Stomach (tissue), 9 donors: ENCODE data around the gene NIM1K. TPM values are rescaled to one million over a fixed set of nuclear protein-coding genes. Genes with fewer than 3 reads are reported as not detected.

ENCODE experiments used
- DNase-seq, 2 donors: peaks; one replicate each; pipeline versions ENCODE4 v3.0.0 to v3.0.0-alpha.2; 2013 to 2019
- H3K27ac ChIP-seq, 5 donors: fragments of 200-600 bp in 4 of 5; sonication (generic) in 4 of 5; one replicate each; pipeline ENCODE4 v1.5.1; 2013 to 2019; ENCODE audit warnings: mild to moderate bottlenecking in 1 of 5, moderate library complexity in 1 of 5
- H3K27me3 ChIP-seq, 3 donors: fragments of 200-600 bp; sonication (generic); one replicate each; pipeline ENCODE4 v1.5.1; 2017 to 2019; ENCODE audit warnings: mixed run types in 1 of 3
- H3K36me3 ChIP-seq, 4 donors: fragments of 200-600 bp; sonication (generic); 1 replicate in 3 of 4; 2 replicates in 1 of 4; pipeline ENCODE4 v1.5.1; 2016 to 2019
- H3K4me1 ChIP-seq, 4 donors: fragments of 200-600 bp; sonication (generic); one replicate each; pipeline ENCODE4 v1.5.1; 2016 to 2019
- H3K4me3 ChIP-seq, 4 donors: fragments of 200-600 bp; sonication (generic) in 3 of 4; one replicate each; pipeline ENCODE4 v1.5.1; 2016 to 2019; ENCODE audit warnings: mild to moderate bottlenecking in 1 of 4
- H3K9me3 ChIP-seq, 4 donors: fragments of 200-600 bp; sonication (generic); one replicate each; pipeline ENCODE4 v1.5.1; 2016 to 2019
- EP300 ChIP-seq: sonication (generic); formaldehyde crosslinking; IDR thresholded peaks from one replicate; pipeline ENCODE4 v1.6.1; 2017; ENCODE audit warnings: antibody characterized with exemption
- POLR2A ChIP-seq, 4 donors: fragments of 450-650 bp; IDR thresholded peaks; one replicate each; pipeline ENCODE4 v1.6.1; 2016; ENCODE audit warnings: antibody characterized with exemption in 4 of 4, control low read depth in 2 of 4, mild to moderate bottlenecking in 1 of 4, moderate library complexity in 1 of 4
- POLR2AphosphoS5 ChIP-seq, 3 donors: sonication (generic); formaldehyde crosslinking; IDR thresholded peaks; one replicate each; pipeline ENCODE4 v1.6.1; 2016; ENCODE audit warnings: antibody characterized with exemption in 3 of 3
- WGBS, 5 donors: extraction: QIAGEN DNeasy Blood & Tissue Kit in 3 of 5; methylation state at CpG; one replicate each; pipeline versions ENCODE4 v1.1.5 to v1.1.7; 2013 to 2018; 5-methylcytosine and 5-hydroxymethylcytosine counted together
- intact Hi-C: fragments of 100-400 bp; cut with DNase I; formaldehyde crosslinking; loops from one replicate; pipeline ENCODE4 v1.15.1; 2023; ENCODE audit warnings: low total_unique reads
- polyA plus RNA-seq, 3 donors: library from polyadenylated mRNA; stranded (reverse); fragments of 200-250 nt; gene quantifications; one replicate each; pipeline ENCODE4 v1.2.3, GENCODE V29; 2013
- total RNA-seq, 5 donors: library from RNA; depleted of rRNA; stranded (reverse); fragments of >200 nt; gene quantifications; one replicate each; pipeline versions ENCODE4 v1.1.0 to v1.2.3, GENCODE V29; 2014 to 2016
- TF ChIP-seq, protein P1 (sequence below), 7 experiments: fragments of 450-650 bp in 4 of 7; fragments of 200-600 bp in 3 of 7; sonication (generic) in 3 of 7; IDR thresholded peaks; one replicate each; pipeline ENCODE4 v1.5.1; 2016 to 2019; ENCODE audit warnings: antibody characterized with exemption in 7 of 7, control low read depth in 2 of 7, mild to moderate bottlenecking in 1 of 7
- donor health status: healthy with polysubstance abuse.
- donor health status: Bipolar disorder and iron deficiency.
- donor health status: healthy.

NIM1K gene
- total and polyA plus RNA-seq, 8 donors: 0.43 to 3.5 (median 0.74) TPM; not detected in 2

- Histone ChIP-seq H3K27me3 (no peaks in the 10 kb centered on the region), H3K9me3 (no peaks in the 10 kb centered on the region), H3K4me1 (peaks cover 0 to 5% (median 0%) of the 10 kb centered on the region in 4 donors), H3K4me3 (no peak overlapping the region), H3K36me3 (peaks cover 4 to 66% (median 40%) of the 10 kb centered on the region in 4 donors), H3K27ac (no peak overlapping the region)
- WGBS, 5 donors: 91 to 96% (median 92%) methylated on average over 7 of the region's 7 CpGs
- intact Hi-C loops: no loop called here
- no peak for DNase-seq
- no peak for TF ChIP-seq EP300
- TF ChIP-seq, protein P1, sequence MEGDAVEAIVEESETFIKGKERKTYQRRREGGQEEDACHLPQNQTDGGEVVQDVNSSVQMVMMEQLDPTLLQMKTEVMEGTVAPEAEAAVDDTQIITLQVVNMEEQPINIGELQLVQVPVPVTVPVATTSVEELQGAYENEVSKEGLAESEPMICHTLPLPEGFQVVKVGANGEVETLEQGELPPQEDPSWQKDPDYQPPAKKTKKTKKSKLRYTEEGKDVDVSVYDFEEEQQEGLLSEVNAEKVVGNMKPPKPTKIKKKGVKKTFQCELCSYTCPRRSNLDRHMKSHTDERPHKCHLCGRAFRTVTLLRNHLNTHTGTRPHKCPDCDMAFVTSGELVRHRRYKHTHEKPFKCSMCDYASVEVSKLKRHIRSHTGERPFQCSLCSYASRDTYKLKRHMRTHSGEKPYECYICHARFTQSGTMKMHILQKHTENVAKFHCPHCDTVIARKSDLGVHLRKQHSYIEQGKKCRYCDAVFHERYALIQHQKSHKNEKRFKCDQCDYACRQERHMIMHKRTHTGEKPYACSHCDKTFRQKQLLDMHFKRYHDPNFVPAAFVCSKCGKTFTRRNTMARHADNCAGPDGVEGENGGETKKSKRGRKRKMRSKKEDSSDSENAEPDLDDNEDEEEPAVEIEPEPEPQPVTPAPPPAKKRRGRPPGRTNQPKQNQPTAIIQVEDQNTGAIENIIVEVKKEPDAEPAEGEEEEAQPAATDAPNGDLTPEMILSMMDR (IDR thresholded peaks at IDR 0.05): no peak
- TF ChIP-seq POLR2A (IDR thresholded peaks at IDR 0.05): no peak
- no peak for TF ChIP-seq POLR2AphosphoS5 (IDR thresholded peaks at IDR 0.05)
Measured at GRCh38 chr5:43149231-43149630, 42.8 kb upstream of the NIM1K start.

GRCh38 chr5:43150075-43150474 lies 42.0 kb upstream of the NIM1K start:
- intact Hi-C loops: no loop called here
- H3K27me3 ChIP-seq: no peaks in the 10 kb centered on the region
- H3K4me3 ChIP-seq: no peak overlapping the region
- H3K36me3 ChIP-seq: peaks cover 4 to 61% (median 39%) of the 10 kb centered on the region in 4 donors
- no peaks in the 10 kb centered on the region for H3K9me3 ChIP-seq
- H3K4me1 ChIP-seq: peaks cover 0 to 6% (median 3%) of the 10 kb centered on the region in 4 donors
- 81 to 90% (median 83%) methylated on average over 2 of the region's 2 CpGs for WGBS, 5 donors
- DNase-seq: no peak
- TF ChIP-seq POLR2AphosphoS5 (IDR thresholded peaks at IDR 0.05) (no peak), EP300 (no peak)
- no peak overlapping the region for H3K27ac ChIP-seq

DNA sequence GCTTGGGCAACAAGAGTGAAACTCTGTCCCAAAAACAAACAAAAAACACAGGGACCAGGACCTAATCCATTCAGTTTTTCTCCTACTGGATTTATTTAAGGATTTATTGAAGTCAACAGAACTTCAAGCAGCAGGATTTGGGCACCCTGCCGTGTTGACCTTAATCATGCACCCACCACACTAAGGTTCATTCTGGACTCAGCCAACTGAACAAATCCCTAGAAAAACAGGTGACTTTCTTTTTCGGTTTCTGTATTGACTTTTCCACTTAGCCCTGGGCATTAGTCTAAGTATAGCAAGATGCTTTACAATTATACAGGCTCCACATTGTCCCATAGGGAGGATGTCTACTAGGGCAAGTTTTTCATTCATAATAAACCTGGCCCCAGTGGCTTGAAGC lies 41.3 kb upstream of the NIM1K start:
- H3K4me1 ChIP-seq: peaks cover 0 to 10% (median 3%) of the 10 kb centered on the region in 4 donors
- H3K27me3 ChIP-seq: no peaks in the 10 kb centered on the region
- peaks cover 4 to 55% (median 32%) of the 10 kb centered on the region in 4 donors for H3K36me3 ChIP-seq
- H3K9me3 ChIP-seq: no peaks in the 10 kb centered on the region
- intact Hi-C loops: no loop called here
- H3K27ac ChIP-seq: no peak overlapping the region
- TF ChIP-seq POLR2AphosphoS5 (IDR thresholded peaks at IDR 0.05) (no peak), POLR2A (IDR thresholded peaks at IDR 0.05) (no peak), EP300 (no peak)
- TF ChIP-seq, protein P1 (IDR thresholded peaks at IDR 0.05): no peak
- no peak overlapping the region for H3K4me3 ChIP-seq
- DNase-seq: no peak
- 49 to 68% (median 58%) methylated on average over 2 of the region's 2 CpGs for WGBS, 5 donors

- no peaks in the 10 kb centered on the region for H3K9me3 ChIP-seq
- no peak overlapping the region for H3K4me3 ChIP-seq
- 91 to 97% (median 93%) methylated on average over 3 of the region's 3 CpGs for WGBS, 5 donors
- peaks cover 0 to 35% (median 25%) of the 10 kb centered on the region in 4 donors for H3K36me3 ChIP-seq
- no peak for TF ChIP-seq EP300
- no peak for TF ChIP-seq POLR2AphosphoS5 (IDR thresholded peaks at IDR 0.05)
- no peak for TF ChIP-seq POLR2A (IDR thresholded peaks at IDR 0.05)
- TF ChIP-seq, protein P1 (IDR thresholded peaks at IDR 0.05): no peak
- peaks cover 0 to 15% (median 7%) of the 10 kb centered on the region in 4 donors for H3K4me1 ChIP-seq
- DNase-seq: no peak
- no peak overlapping the region for H3K27ac ChIP-seq
- intact Hi-C loops: no loop called here
- no peaks in the 10 kb centered on the region for H3K27me3 ChIP-seq
Measured at GRCh38 chr5:43152946-43153345, 39.1 kb upstream of the NIM1K start.

DNA sequence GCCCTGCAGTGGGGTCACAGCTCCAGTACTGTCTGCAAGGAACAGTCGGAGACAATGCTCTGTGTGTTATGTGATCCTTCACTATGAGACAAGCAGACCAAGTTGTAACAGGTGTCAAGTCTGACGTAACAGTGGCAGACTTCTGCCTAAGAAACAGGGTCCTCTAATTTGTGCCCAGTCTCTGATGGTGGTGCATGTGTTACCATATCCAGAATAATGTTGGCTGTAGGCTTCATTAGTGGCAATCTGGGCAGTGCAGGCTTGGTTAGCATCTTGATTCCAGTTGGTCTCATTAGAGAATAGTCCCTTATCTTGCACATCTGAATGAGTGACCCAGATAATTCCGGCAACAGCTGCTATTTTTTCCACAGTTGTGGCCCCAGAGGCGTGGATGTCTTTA lies 37.6 kb upstream of the NIM1K start:
- 81 to 88% (median 83%) methylated on average over 3 to 4 of the region's 4 CpGs for WGBS, 5 donors
- Histone ChIP-seq H3K36me3 (peaks cover 0 to 34% (median 24%) of the 10 kb centered on the region in 4 donors), H3K9me3 (no peaks in the 10 kb centered on the region), H3K27ac (no peak overlapping the region), H3K27me3 (no peaks in the 10 kb centered on the region), H3K4me3 (no peak overlapping the region), H3K4me1 (peaks cover 0 to 14% (median 7%) of the 10 kb centered on the region in 4 donors)
- no peak for DNase-seq
- intact Hi-C loops: no loop called here
- TF ChIP-seq, protein P1 (IDR thresholded peaks at IDR 0.05): no peak
- TF ChIP-seq EP300 (no peak), POLR2A (IDR thresholded peaks at IDR 0.05) (no peak), POLR2AphosphoS5 (IDR thresholded peaks at IDR 0.05) (no peak)
